Astrocyte of the spinal cord (primary cell): ENCODE measurements around the gene SRRM4.

Experiments
- DNase-seq: peaks from one replicate; pipeline ENCODE4 v3.0.0; 2011; ENCODE audit warnings: low read depth, low spot score
- H3K4me3 ChIP-seq: 2 replicates; pipeline ENCODE4 v1.5.1; 2011; ENCODE audit warnings: low read depth, mild to moderate bottlenecking, low read length, moderate library complexity
- CTCF ChIP-seq: IDR thresholded peaks from 2 replicates; pipeline ENCODE4 v1.5.1; 2012; ENCODE audit warnings: low read depth, mild to moderate bottlenecking, low read length, inconsistent platforms
- in situ Hi-C: cut with HindIII; loops from 2 replicates; pipeline ENCODE4 v1.10.0; 2017; ENCODE audit warnings: low sequenced_read_pairs

The SRRM4 gene

GRCh38 chr12:119044094-119044493, 62.8 kb downstream of the SRRM4 start:
- in situ Hi-C loops, result no loop called here
- no peak for DNase-seq
- no peak overlapping the region for H3K4me3 ChIP-seq
- no peak for TF ChIP-seq CTCF

- no peak for DNase-seq
- no peak for TF ChIP-seq CTCF
- H3K4me3 ChIP-seq, result no peak overlapping the region
- in situ Hi-C loops, result no loop called here
Measured at GRCh38 chr12:119047641-119048040, 66.3 kb downstream of the SRRM4 start.

GRCh38 chr12:119050663-119051062, 69.3 kb downstream of the SRRM4 start:
- no peak for TF ChIP-seq CTCF
- in situ Hi-C loops, result no loop called here
- DNase-seq, result no peak
- no peak overlapping the region for H3K4me3 ChIP-seq

- no peak overlapping the region for H3K4me3 ChIP-seq
- no peak for TF ChIP-seq CTCF
- DNase-seq, result no peak
- in situ Hi-C loops, result no loop called here
Measured at GRCh38 chr12:119051474-119051873, 70.1 kb downstream of the SRRM4 start.

- in situ Hi-C loops, result no loop called here
Measured at GRCh38 chr12:119052001-119052400, 70.7 kb downstream of the SRRM4 start.

GRCh38 chr12:119055977-119056376, 74.6 kb downstream of the SRRM4 start:
- in situ Hi-C loops, result no loop called here
- no peak for DNase-seq

More at GRCh38 chr12:119052001-119052400, 70.7 kb downstream of the SRRM4 start:
- DNase-seq, result no peak
- TF ChIP-seq CTCF, result no peak
- no peak overlapping the region for H3K4me3 ChIP-seq

More at GRCh38 chr12:119055977-119056376, 74.6 kb downstream of the SRRM4 start:
- no peak for TF ChIP-seq CTCF
- H3K4me3 ChIP-seq, result no peak overlapping the region
